Measurements from ENCODE around the gene ZNF627.
"Not testable (repeated sequence)": the region's sequence is repeated elsewhere in the genome, so short reads cannot be mapped to it uniquely, and the experiment has no call there.

Gene ZNF627

GRCh38 chr19:11566164-11566563 lies 31.1 kb upstream of the ZNF627 start:
- H3K4me3 ChIP-seq (replicated peaks; ENCODE audit: low read depth, low read length), result no peak overlapping the region
- no peak for DNase-seq (ENCODE audit: extremely low read depth, low read depth)
- no peak for TF ChIP-seq CTCF (IDR thresholded peaks at IDR 0.05; ENCODE audit: low read depth, low read length, missing control alignments)

- no peak overlapping the region for H3K4me3 ChIP-seq (replicated peaks; ENCODE audit: low read depth, low read length)
- no peak for TF ChIP-seq CTCF (IDR thresholded peaks at IDR 0.05; ENCODE audit: low read depth, low read length, missing control alignments)
- DNase-seq (ENCODE audit: extremely low read depth, low read depth), result no peak
Observed at GRCh38 chr19:11570039-11570462, 27.2 kb upstream of the ZNF627 start.

GRCh38 chr19:11573354-11573753 lies 23.9 kb upstream of the ZNF627 start:
- DNase-seq (ENCODE audit: extremely low read depth, low read depth), result not testable (repeated sequence)

GRCh38 chr19:11573763-11574162 lies 23.5 kb upstream of the ZNF627 start:
- not testable (repeated sequence) for H3K4me3 ChIP-seq (replicated peaks; ENCODE audit: low read depth, low read length); DNase-seq (ENCODE audit: extremely low read depth, low read depth)

More at GRCh38 chr19:11573354-11573753, 23.9 kb upstream of the ZNF627 start:
- not testable (repeated sequence) for H3K4me3 ChIP-seq (replicated peaks; ENCODE audit: low read depth, low read length)

- TF ChIP-seq CTCF (IDR thresholded peaks at IDR 0.05; ENCODE audit: low read depth, low read length, missing control alignments), result no peak
- no peak overlapping the region for H3K4me3 ChIP-seq (replicated peaks; ENCODE audit: low read depth, low read length)
- no peak for DNase-seq (ENCODE audit: extremely low read depth, low read depth)
Observed at GRCh38 chr19:11574689-11575088, 22.6 kb upstream of the ZNF627 start.

GRCh38 chr19:11576227-11576626 lies 21.1 kb upstream of the ZNF627 start:
- TF ChIP-seq CTCF (IDR thresholded peaks at IDR 0.05; ENCODE audit: low read depth, low read length, missing control alignments), result no peak
- no peak for DNase-seq (ENCODE audit: extremely low read depth, low read depth)
- H3K4me3 ChIP-seq (replicated peaks; ENCODE audit: low read depth, low read length), result no peak overlapping the region

GRCh38 chr19:11577451-11578257 lies 19.6 kb upstream of the ZNF627 start, which contains the start of gene ACP5:
Gene ACP5, minus strand, starts transcription at chr19:11577645. Its CDS starts 328 bp downstream, at chr19:11577317.
- DNase-seq (ENCODE audit: extremely low read depth, low read depth), result no peak
- no peak within 1 kb of the TSS for H3K4me3 ChIP-seq (replicated peaks; ENCODE audit: low read depth, low read length)

More at GRCh38 chr19:11577451-11578257, 19.6 kb upstream of the ZNF627 start, which contains the start of gene ACP5:
- no peak for TF ChIP-seq CTCF (IDR thresholded peaks at IDR 0.05; ENCODE audit: low read depth, low read length, missing control alignments)

Data from HFF-Myc (cell line).